Neural cell (in vitro differentiated cells): ENCODE data around the gene TMEM89. TPM values are rescaled to one million over a fixed set of nuclear protein-coding genes. Genes with fewer than 3 reads are reported as not detected.

Source experiments
- polyA plus RNA-seq: library from polyadenylated mRNA; depleted of rRNA; stranded (reverse); fragments of >200 nt; gene quantifications from 2 replicates; pipeline ENCODE4 v1.2.3, GENCODE V29; 2014

TMEM89 gene
- polyA plus RNA-seq, 1 donor from 2014 or later = 0.52 TPM

Other genes starting within 250 kb of the TMEM89 start
- gene FBXW12, start 249.6 kb downstream of the TMEM89 start, polyA plus RNA-seq = not detected in 2 replicates
- 134 and 148 TPM in 2 replicates for gene PLXNB1, start 191.7 kb downstream of the TMEM89 start, polyA plus RNA-seq
- 27.2 and 29.0 TPM in 2 replicates for gene CCDC51, start 181.7 kb downstream of the TMEM89 start, polyA plus RNA-seq
- 1,717 and 1,747 TPM in 2 replicates for gene TMA7, start 181.5 kb downstream of the TMEM89 start, polyA plus RNA-seq
- gene ATRIP, start 175.0 kb downstream of the TMEM89 start, polyA plus RNA-seq = 10.3 and 11.1 TPM in 2 replicates
- 121 and 142 TPM in 2 replicates for gene SHISA5, start 117.6 kb downstream of the TMEM89 start, polyA plus RNA-seq
- 29.4 and 32.4 TPM in 2 replicates for gene PFKFB4, start 65.0 kb downstream of the TMEM89 start, polyA plus RNA-seq
- 0.68 and 2.0 TPM in 2 replicates for gene UCN2, start 58.0 kb downstream of the TMEM89 start, polyA plus RNA-seq
- 45.3 and 53.6 TPM in 2 replicates for gene COL7A1, start 26.4 kb downstream of the TMEM89 start, polyA plus RNA-seq
- 267 and 333 TPM in 2 replicates for gene UQCRC1, start 12.1 kb downstream of the TMEM89 start, polyA plus RNA-seq
- 23.6 and 25.7 TPM in 2 replicates for gene SLC26A6, start 13.7 kb upstream of the TMEM89 start, polyA plus RNA-seq
- 54.9 and 65.5 TPM in 2 replicates for gene CELSR3, start 41.1 kb upstream of the TMEM89 start, polyA plus RNA-seq
- gene NCKIPSD, start 64.1 kb upstream of the TMEM89 start, polyA plus RNA-seq = 19.0 and 29.3 TPM in 2 replicates
- gene IP6K2, start 95.5 kb upstream of the TMEM89 start, polyA plus RNA-seq = 451 and 480 TPM in 2 replicates
- gene PRKAR2A, start 226.1 kb upstream of the TMEM89 start, polyA plus RNA-seq = 23.8 and 26.1 TPM in 2 replicates